Heart left ventricle (tissue), 16 donors: ENCODE measurements around the gene CFAP20. TPM values are rescaled to one million over a fixed set of nuclear protein-coding genes. Genes with fewer than 3 reads are reported as not detected.
A peak's percentile ranks its signal among the peaks of the same experiment; 100 is the strongest.

Experiments
- ATAC-seq, 4 donors: fragments of 200-7000 bp; cut with Tn5 transposase; one replicate each; pipeline ENCODE4 v1.9.1; 2020 to 2022; ENCODE audit warnings: moderate library complexity in 4 of 4, mild to moderate bottlenecking in 3 of 4, moderate number of reproducible peaks in 1 of 4
- DNase-seq, 5 donors: peaks; one replicate each; pipeline ENCODE4 v3.0.0-alpha.2; 2020
- H3K27ac ChIP-seq, 12 donors: fragments of 200-600 bp; sonication (generic) in 4 of 12; one replicate each; pipeline versions ENCODE4 v1.5.0 to v1.8.0; 2016 to 2022; ENCODE audit warnings: mild to moderate bottlenecking in 2 of 12
- H3K27me3 ChIP-seq, 9 donors: fragments of 200-600 bp; sonication (generic) in 2 of 9; one replicate each; pipeline versions ENCODE4 v1.5.1 to v1.8.0; 2016 to 2022; ENCODE audit warnings: mild to moderate bottlenecking in 3 of 9
- H3K36me3 ChIP-seq, 9 donors: fragments of 200-600 bp; sonication (generic) in 2 of 9; one replicate each; pipeline versions ENCODE4 v1.5.0 to v1.8.0; 2018 to 2022; ENCODE audit warnings: mild to moderate bottlenecking in 2 of 9
- H3K4me1 ChIP-seq, 12 donors: fragments of 200-600 bp; sonication (generic) in 4 of 12; one replicate each; pipeline versions ENCODE4 v1.5.0 to v1.8.0; 2016 to 2022; ENCODE audit warnings: mild to moderate bottlenecking in 3 of 12
- H3K4me3 ChIP-seq, 12 donors: fragments of 200-600 bp; sonication (generic) in 4 of 12; one replicate each; pipeline versions ENCODE4 v1.5.0 to v1.8.0; 2017 to 2022; ENCODE audit warnings: mild to moderate bottlenecking in 9 of 12, moderate library complexity in 4 of 12
- H3K9me3 ChIP-seq, 12 donors: fragments of 200-600 bp; sonication (generic) in 4 of 12; one replicate each; pipeline versions ENCODE4 v1.5.0 to v1.8.0; 2016 to 2022; ENCODE audit warnings: mild to moderate bottlenecking in 1 of 12
- CTCF ChIP-seq, 12 donors: fragments of 200-600 bp; sonication (generic) in 4 of 12; IDR thresholded peaks; one replicate each; pipeline versions ENCODE4 v1.5.0 to v1.8.0; 2018 to 2022; ENCODE audit warnings: antibody characterized with exemption in 12 of 12, mild to moderate bottlenecking in 5 of 12
- POLR2A ChIP-seq, 2 donors: fragments of 450-650 bp; IDR thresholded peaks; one replicate each; pipeline ENCODE4 v1.6.1; 2017; ENCODE audit warnings: antibody characterized with exemption in 2 of 2, mild to moderate bottlenecking in 2 of 2, moderate library complexity in 2 of 2
- WGBS, 4 donors: extraction: QIAGEN DNeasy Blood & Tissue Kit in 2 of 4; methylation state at CpG; one replicate each; pipeline versions ENCODE4 v1.1.5 to v1.1.7; 2013 to 2018; 5-methylcytosine and 5-hydroxymethylcytosine counted together
- intact Hi-C, 10 donors: fragments of 100-400 bp; cut with DNase I; formaldehyde crosslinking; loops; one replicate each; pipeline versions ENCODE4 v1.11.1 to v1.14.2; 2022
- polyA plus RNA-seq, 2 donors: library from polyadenylated mRNA; stranded (reverse); fragments of 200-250 nt; gene quantifications; one replicate each; pipeline ENCODE4 v1.2.3, GENCODE V29; 2013
- total RNA-seq, 9 donors: library from RNA; depleted of rRNA in 2 of 9; stranded (reverse); fragments of >200 nt in 2 of 9; fragmentation: NEBNext Ultra II Directional in 3 of 9; extraction: Animal tissue kit (Norgen Biotek cat#: 25700) in 3 of 9; gene quantifications; one replicate each; pipeline versions ENCODE4 v1.1.0 to v1.2.4, GENCODE V29; 2016 to 2023
- donor health status: ischemic (EF 13 %, LVEDD 7.1; RV severe dilation, severe dysfunction).
- donor health status: healthy with polysubstance abuse.
- donor health status: DM: no; HTN: yes; CAD: no.
- donor health status: DM: no; HTN: no; CAD: no.
- donor health status: ischemic (EF 25% LVEDD 6.9; RV normal size, moderate dysfunction).
- donor health status: ischemic (EF 25% LVEDD 5.7; RV mildly dilated, moderate dysfunction).
- donor health status: healthy.
- donor health status: DM: yes; HTN: yes; CAD: no.
- donor health status: ischemic (EF 35%, LVEDD 5.7; RV mildly dilated, moderate dysfunction).
- donor health status: nonischemic (EF 11% LVEDD 7.7; RV severe dilation, severe dysfunction).
- donor health status: DM: yes; HTN: yes; CAD: no.
- donor health status: PGD.
- donor health status: ischemic (EF 29% LVEDD 5.4; RV normal size, mild dysfunction).
- donor health status: nonischemic (EF 23%, LVEDD 6.1; RV moderate dilation, normal function).

CFAP20 gene
- total and polyA plus RNA-seq, 11 donors, result 22.7 to 60.4 (median 36.3) TPM

GRCh38 chr16:58125781-58126335, 3.3 kb downstream of the CFAP20 start:
- no peak for TF ChIP-seq POLR2A (IDR thresholded peaks at IDR 0.05)
- TF ChIP-seq CTCF (IDR thresholded peaks at IDR 0.05), result peak in 3 of 12 donors; percentile 27 to 43 (median 31)
- H3K27ac ChIP-seq, result peak overlapping the region; percentile 18 to 95 (median 73)
- WGBS, 4 donors, result 26 to 40% (median 36%) methylated on average over 10 of the region's 10 CpGs

GRCh38 chr16:58125041-58125440, 4.1 kb downstream of the CFAP20 start:
- intact Hi-C loops, result loop anchor here in 5 of 10 donors (2.0 to 10.0 kb wide), 6 partner anchors 22 to 360 kb away; partner anchors contain the start of gene CSNK2A2 (in 1 of the 5)
- no peak for TF ChIP-seq POLR2A (IDR thresholded peaks at IDR 0.05)
- no peak for TF ChIP-seq CTCF (IDR thresholded peaks at IDR 0.05)
- Histone ChIP-seq H3K9me3 (peaks cover 0 to 3% (median 0%) of the 10 kb centered on the region in 12 donors), H3K27me3 (no peaks in the 10 kb centered on the region), H3K36me3 (no peaks in the 10 kb centered on the region), H3K4me3 (no peak overlapping the region), H3K4me1 (peaks cover 10 to 85% (median 74%) of the 10 kb centered on the region in 12 donors), H3K27ac (peak overlapping the region in 1 of 12 donors; percentile 18)
- DNase-seq (no peak), ATAC-seq (no peak)
- 63 to 71% (median 64%) methylated on average over 4 of the region's 4 CpGs for WGBS, 4 donors

More at GRCh38 chr16:58125781-58126335, 3.3 kb downstream of the CFAP20 start:
- DNase-seq, result no peak
- H3K36me3 ChIP-seq, result no peaks in the 10 kb centered on the region
- intact Hi-C loops, result loop anchor here in 5 of 10 donors (2.0 to 10.0 kb wide), 6 partner anchors 23 to 359 kb away; partner anchors contain the start of gene CSNK2A2 (in 1 of the 5)
- peaks cover 0 to 7% (median 0%) of the 10 kb centered on the region in 12 donors for H3K9me3 ChIP-seq
- no peaks in the 10 kb centered on the region for H3K27me3 ChIP-seq
- H3K4me1 ChIP-seq, result peaks cover 6 to 77% (median 66%) of the 10 kb centered on the region in 12 donors
- ATAC-seq, result no peak
- H3K4me3 ChIP-seq, result peak overlapping the region in 2 of 12 donors; percentile 83 to 90

- DNase-seq (no peak), ATAC-seq (peak in 1 of 4 donors; percentile 3)
- TF ChIP-seq POLR2A (IDR thresholded peaks at IDR 0.05) (no peak), CTCF (IDR thresholded peaks at IDR 0.05) (no peak)
- H3K27ac ChIP-seq, result peak overlapping the region in 4 of 12 donors; percentile 20 to 32 (median 31)
- H3K27me3 ChIP-seq, result no peaks in the 10 kb centered on the region
- H3K9me3 ChIP-seq, result no peaks in the 10 kb centered on the region
- no peaks in the 10 kb centered on the region for H3K36me3 ChIP-seq
- H3K4me3 ChIP-seq, result no peak overlapping the region
- intact Hi-C loops, result loop anchor here in 6 of 10 donors (2.0 to 10.0 kb wide), 6 partner anchors 22 to 360 kb away; no protein-coding TSS in a partner anchor
- H3K4me1 ChIP-seq, result peaks cover 12 to 86% (median 75%) of the 10 kb centered on the region in 12 donors
- 18 to 33% (median 21%) methylated on average over 1 of the region's 1 CpG for WGBS, 4 donors
These were observed 4.6 kb downstream of the CFAP20 start for GRCh38 chr16:58124601-58124915.

GRCh38 chr16:58123896-58124600, 5.1 kb downstream of the CFAP20 start:
- no peak for TF ChIP-seq CTCF (IDR thresholded peaks at IDR 0.05)
- no peak for TF ChIP-seq POLR2A (IDR thresholded peaks at IDR 0.05)
- no peaks in the 10 kb centered on the region for H3K27me3 ChIP-seq
- no peaks in the 10 kb centered on the region for H3K36me3 ChIP-seq
- WGBS, 4 donors, result 40 to 49% (median 41%) methylated on average over 8 of the region's 8 CpGs
- intact Hi-C loops, result loop anchor here in 8 of 10 donors (2.0 to 10.0 kb wide), 7 partner anchors 21 to 361 kb away; no protein-coding TSS in a partner anchor
- H3K9me3 ChIP-seq, result no peaks in the 10 kb centered on the region
- ATAC-seq, result no peak
- H3K4me3 ChIP-seq, result no peak overlapping the region
- H3K4me1 ChIP-seq, result peaks cover 12 to 91% (median 78%) of the 10 kb centered on the region in 12 donors
- H3K27ac ChIP-seq, result peak overlapping the region in 5 of 12 donors; percentile 4 to 32 (median 31)
- DNase-seq, result no peak
